Dermis blood vessel endothelial cell (primary cell): ENCODE measurements around the gene CCDC24. TPM values are rescaled to one million over a fixed set of nuclear protein-coding genes. Genes with fewer than 3 reads are reported as not detected.

Experiments used
- DNase-seq: peaks from one replicate; pipeline ENCODE4 v3.0.0; 2010
- total RNA-seq: library from RNA; depleted of rRNA; stranded (reverse); fragments of >200 nt; gene quantifications from 2 replicates; pipeline ENCODE4 v1.2.3, GENCODE V29; 2014

The CCDC24 gene
- total RNA-seq, 1 donor from 2014 or later: 2.2 TPM

- DNase-seq: no peak
These were observed 10.3 kb upstream of the CCDC24 start for GRCh38 chr1:43981135-43981491.

- no peak for DNase-seq
These were observed 9.8 kb upstream of the CCDC24 start for GRCh38 chr1:43981636-43982035.

GRCh38 chr1:43982241-43982640 lies 9.2 kb upstream of the CCDC24 start:
- no peak for DNase-seq

GRCh38 chr1:43982808-43983207 lies 8.6 kb upstream of the CCDC24 start:
- no peak for DNase-seq

GRCh38 chr1:43983253-43983899 lies 8.0 kb upstream of the CCDC24 start:
- DNase-seq: no peak

- DNase-seq: no peak
These were observed 6.5 kb upstream of the CCDC24 start for GRCh38 chr1:43984855-43985254.

GRCh38 chr1:43985984-43986595 lies 5.3 kb upstream of the CCDC24 start:
- DNase-seq: no peak

- no peak for DNase-seq
These were observed 4.7 kb upstream of the CCDC24 start for GRCh38 chr1:43986712-43987111.

- DNase-seq: no peak
These were observed 4.1 kb upstream of the CCDC24 start for GRCh38 chr1:43987159-43987902.

GRCh38 chr1:43990271-43991199 lies 864 bp upstream of the CCDC24 start:
- DNase-seq: no peak

- DNase-seq: no peak
These were observed 261 bp upstream of the CCDC24 start for GRCh38 chr1:43991200-43991475.

GRCh38 chr1:43992232-43992995 lies 1.0 kb downstream of the CCDC24 start:
- peak; percentile 18 for DNase-seq

- DNase-seq: no peak
These were observed 2.0 kb downstream of the CCDC24 start for GRCh38 chr1:43993206-43993914.

- DNase-seq: no peak
These were observed 2.7 kb downstream of the CCDC24 start for GRCh38 chr1:43994071-43994470.

GRCh38 chr1:43994794-43995790 lies 3.7 kb downstream of the CCDC24 start:
- DNase-seq: peak; percentile 29

- no peak for DNase-seq
These were observed 4.8 kb downstream of the CCDC24 start for GRCh38 chr1:43995984-43996732.

GRCh38 chr1:43996733-43997115 lies 5.3 kb downstream of the CCDC24 start:
- no peak for DNase-seq

- DNase-seq: no peak
These were observed 6.0 kb downstream of the CCDC24 start for GRCh38 chr1:43997295-43997999.

GRCh38 chr1:43998000-43998378 lies 6.6 kb downstream of the CCDC24 start:
- DNase-seq: no peak
